GM18909 (cell line): Measurements from ENCODE around the gene HSPG2.

Experiments
- ATAC-seq: cut with Tn5 transposase; IDR thresholded peaks from one replicate; pipeline ENCODE4 v1.9.1; 2021; ENCODE audit warnings: mild to moderate bottlenecking; ENCODE audit not compliant: unreplicated experiment, poor library complexity

HSPG2 gene

GRCh38 chr1:21901473-21901847, 35.6 kb downstream of the HSPG2 start:
- ATAC-seq = no peak

GRCh38 chr1:21900766-21901472, 36.2 kb downstream of the HSPG2 start:
- ATAC-seq = no peak

GRCh38 chr1:21899987-21900386, 37.1 kb downstream of the HSPG2 start:
- no peak for ATAC-seq

GRCh38 chr1:21899267-21899810, 37.8 kb downstream of the HSPG2 start:
- ATAC-seq = no peak

- ATAC-seq = no peak
These were observed 38.5 kb downstream of the HSPG2 start for GRCh38 chr1:21898326-21899200.

GRCh38 chr1:21897844-21898243, 39.3 kb downstream of the HSPG2 start:
- ATAC-seq = no peak

GRCh38 chr1:21896652-21897532, 40.2 kb downstream of the HSPG2 start:
- no peak for ATAC-seq

GRCh38 chr1:21896026-21896425, 41.1 kb downstream of the HSPG2 start:
- no peak for ATAC-seq

- ATAC-seq = no peak
These were observed 42.9 kb downstream of the HSPG2 start for GRCh38 chr1:21894034-21894881.

- no peak for ATAC-seq
These were observed 43.9 kb downstream of the HSPG2 start for GRCh38 chr1:21893046-21893805.

- no peak for ATAC-seq
These were observed 45.3 kb downstream of the HSPG2 start for GRCh38 chr1:21891621-21892479.

- no peak for ATAC-seq
These were observed 46.0 kb downstream of the HSPG2 start for GRCh38 chr1:21891081-21891480.

- ATAC-seq = no peak
These were observed 48.6 kb downstream of the HSPG2 start for GRCh38 chr1:21888500-21888899.

- no peak for ATAC-seq
These were observed 49.3 kb downstream of the HSPG2 start for GRCh38 chr1:21887796-21888195.

GRCh38 chr1:21887216-21887736, 49.8 kb downstream of the HSPG2 start:
- no peak for ATAC-seq

GRCh38 chr1:21886486-21887215, 50.5 kb downstream of the HSPG2 start:
- no peak for ATAC-seq
